ENCODE measurements around the gene B3GALT4. TPM values are rescaled to one million over a fixed set of nuclear protein-coding genes. Genes with fewer than 3 reads are reported as not detected.

Gene B3GALT4
- total RNA-seq, 1 experiment from 2014 or later, result not detected

- DNase-seq (ENCODE audit: low read depth), result no peak
Observed at GRCh38 chr6:33289784-33290315, 12.9 kb downstream of the B3GALT4 start.

- no peak for DNase-seq (ENCODE audit: low read depth)
Observed at GRCh38 chr6:33290459-33290858, 13.5 kb downstream of the B3GALT4 start.

GRCh38 chr6:33292996-33293682 lies 16.2 kb downstream of the B3GALT4 start:
- no peak for DNase-seq (ENCODE audit: low read depth)

GRCh38 chr6:33294086-33294823 lies 17.3 kb downstream of the B3GALT4 start:
- DNase-seq (ENCODE audit: low read depth), result no peak

- DNase-seq (ENCODE audit: low read depth), result no peak
Observed at GRCh38 chr6:33295621-33296369, 18.9 kb downstream of the B3GALT4 start.

GRCh38 chr6:33296797-33297405 lies 20.0 kb downstream of the B3GALT4 start:
- no peak for DNase-seq (ENCODE audit: low read depth)

- no peak for DNase-seq (ENCODE audit: low read depth)
Observed at GRCh38 chr6:33297406-33297955, 20.6 kb downstream of the B3GALT4 start.

- peak; percentile 98 for DNase-seq (ENCODE audit: low read depth)
Observed at GRCh38 chr6:33297956-33298772, 21.2 kb downstream of the B3GALT4 start.

- DNase-seq (ENCODE audit: low read depth), result peak; percentile 86
Observed at GRCh38 chr6:33298773-33299236, 21.9 kb downstream of the B3GALT4 start, which contains the start of gene RGL2. RGL2 (minus strand) TSS chr6:33298942; CDS start chr6:33298610, 332 bp downstream.

- peak; percentile 97 for DNase-seq (ENCODE audit: low read depth)
Observed at GRCh38 chr6:33299237-33299944, 22.5 kb downstream of the B3GALT4 start.

- no peak for DNase-seq (ENCODE audit: low read depth)
Observed at GRCh38 chr6:33301877-33302276, 25.0 kb downstream of the B3GALT4 start.

GRCh38 chr6:33304216-33304615 lies 27.3 kb downstream of the B3GALT4 start:
- no peak for DNase-seq (ENCODE audit: low read depth)

GRCh38 chr6:33305052-33305451 lies 28.1 kb downstream of the B3GALT4 start:
- no peak for DNase-seq (ENCODE audit: low read depth)

GRCh38 chr6:33306356-33306755 lies 29.4 kb downstream of the B3GALT4 start:
- DNase-seq (ENCODE audit: low read depth), result no peak

- peak; percentile 93 for DNase-seq (ENCODE audit: low read depth)
Observed at GRCh38 chr6:33312361-33313104, 35.6 kb downstream of the B3GALT4 start.

GRCh38 chr6:33313105-33313708 lies 36.3 kb downstream of the B3GALT4 start:
- peak; percentile 58 for DNase-seq (ENCODE audit: low read depth)

- peak; percentile 85 for DNase-seq (ENCODE audit: low read depth)
Observed at GRCh38 chr6:33313709-33314514, 37.0 kb downstream of the B3GALT4 start, which contains the start of gene TAPBP. TAPBP (minus strand) TSS chr6:33314078; CDS start chr6:33314041, 37 bp downstream.
